Gastrocnemius medialis (tissue), 4 donors: ENCODE measurements around the gene MIF. TPM values are rescaled to one million over a fixed set of nuclear protein-coding genes. Genes with fewer than 3 reads are reported as not detected.
A peak's percentile ranks its signal among the peaks of the same experiment; 100 is the strongest.

ENCODE experiments used
- ATAC-seq, 2 donors: fragments of 150-250 bp; one replicate each; pipeline ENCODE4 v1.9.1; 2016
- DNase-seq, 2 donors: peaks; one replicate each; pipeline ENCODE4 v3.0.0-alpha.2; 2019
- H3K27ac ChIP-seq, 4 donors: fragments of 200-600 bp; sonication (generic); 1 replicate in 1 of 4; 2 replicates in 3 of 4; pipeline ENCODE4 v1.5.1; 2016 to 2018; ENCODE audit warnings: mild to moderate bottlenecking in 2 of 4, moderate library complexity in 1 of 4
- H3K27me3 ChIP-seq, 3 donors: fragments of 200-600 bp; sonication (generic) in 2 of 3; 1 replicate in 1 of 3; 2 replicates in 2 of 3; pipeline versions ENCODE4 v1.5.1 to v1.6.0; 2016 to 2019; ENCODE audit warnings: mild to moderate bottlenecking in 1 of 3, moderate library complexity in 1 of 3
- H3K36me3 ChIP-seq, 2 donors: fragments of 200-600 bp; sonication (generic) in 1 of 2; one replicate each; pipeline ENCODE4 v1.5.1; 2017 to 2018
- H3K4me1 ChIP-seq, 2 donors: fragments of 200-600 bp; sonication (generic) in 1 of 2; one replicate each; pipeline ENCODE4 v1.5.1; 2016 to 2017; ENCODE audit warnings: mild to moderate bottlenecking in 2 of 2
- H3K4me3 ChIP-seq, 4 donors: fragments of 200-600 bp; sonication (generic) in 3 of 4; 1 replicate in 1 of 4; 2 replicates in 3 of 4; pipeline ENCODE4 v1.5.1; 2016 to 2019; ENCODE audit warnings: mild to moderate bottlenecking in 2 of 4
- H3K9me3 ChIP-seq, 3 donors: fragments of 200-600 bp; sonication (generic) in 2 of 3; 1 replicate in 1 of 3; 2 replicates in 2 of 3; pipeline ENCODE4 v1.5.1; 2016 to 2019
- CTCF ChIP-seq, 5 experiments: fragments of 450-650 bp in 3 of 5; fragments of 200-600 bp in 2 of 5; sonication (generic) in 2 of 5; IDR thresholded peaks in 4 of 5; conservative IDR thresholded peaks in 1 of 5; 1 replicate in 4 of 5; 2 replicates in 1 of 5; pipeline ENCODE4 v1.5.1; 2016 to 2019; ENCODE audit warnings: antibody characterized with exemption in 5 of 5, mild to moderate bottlenecking in 3 of 5, moderate library complexity in 3 of 5
- POLR2A ChIP-seq, 2 donors: fragments of 450-650 bp; IDR thresholded peaks; one replicate each; pipeline ENCODE4 v1.6.1; 2017; ENCODE audit warnings: antibody characterized with exemption in 2 of 2, mild to moderate bottlenecking in 2 of 2, moderate library complexity in 2 of 2
- in situ Hi-C, 4 donors: fragments of 200-750 bp; cut with MboI; loops; one replicate each; pipeline versions ENCODE4 v1.15.0 to v1.8.0; 2017; ENCODE audit warnings: low sequenced_read_pairs in 4 of 4
- intact Hi-C: fragments of 100-400 bp; cut with DNase I; formaldehyde crosslinking; loops from one replicate; pipeline ENCODE4 v1.15.1; 2023; ENCODE audit warnings: low total_unique reads
- total RNA-seq, 4 donors: library from RNA; depleted of rRNA; stranded (reverse); fragments of >200 nt; gene quantifications; one replicate each; pipeline versions ENCODE4 v1.1.0 to v1.2.3, GENCODE V29; 2016

Gene MIF
- total RNA-seq, 4 donors from 2014 or later, result 78.1 to 145 (median 129) TPM

- H3K27ac ChIP-seq, result peak overlapping the region in 2 of 4 donors; percentile 34 to 75
- no peak overlapping the region for H3K4me3 ChIP-seq
- no peaks in the 10 kb centered on the region for H3K27me3 ChIP-seq
- DNase-seq (no peak), ATAC-seq (no peak)
- no peaks in the 10 kb centered on the region for H3K9me3 ChIP-seq
- in situ Hi-C loops (no loop called here), intact Hi-C loops (no loop called here)
- no peak for TF ChIP-seq CTCF (IDR thresholded peaks at IDR 0.05 in 4 of 5, conservative IDR thresholded peaks at IDR 0.05 in 1 of 5)
- peaks cover 7 to 10% of the 10 kb centered on the region in 2 donors for H3K4me1 ChIP-seq
- peaks cover 0 to 13% of the 10 kb centered on the region in 2 donors for H3K36me3 ChIP-seq
These were observed 16.6 kb upstream of the MIF start for GRCh38 chr22:23877566-23877965.

- in situ Hi-C loops, result no loop called here
- intact Hi-C loops, result no loop called here
- H3K27me3 ChIP-seq, result no peaks in the 10 kb centered on the region
- H3K36me3 ChIP-seq, result peaks cover 0 to 13% of the 10 kb centered on the region in 2 donors
- ATAC-seq, result peak; percentile 87
- TF ChIP-seq POLR2A (IDR thresholded peaks at IDR 0.05) (no peak), CTCF (IDR thresholded peaks at IDR 0.05 in 4 of 5, conservative IDR thresholded peaks at IDR 0.05 in 1 of 5) (no peak)
- DNase-seq, result peak; percentile 50 to 67
- no peaks in the 10 kb centered on the region for H3K9me3 ChIP-seq
- H3K27ac ChIP-seq, result peak overlapping the region in 3 of 4 donors; percentile 34 to 75 (median 37)
- peaks cover 7 to 10% of the 10 kb centered on the region in 2 donors for H3K4me1 ChIP-seq
- no peak overlapping the region for H3K4me3 ChIP-seq
These were observed 16.0 kb upstream of the MIF start for GRCh38 chr22:23878219-23878618.

- H3K27ac ChIP-seq, result no peak overlapping the region
- in situ Hi-C loops, result no loop called here
- no peaks in the 10 kb centered on the region for H3K27me3 ChIP-seq
- H3K9me3 ChIP-seq, result no peaks in the 10 kb centered on the region
- DNase-seq (no peak), ATAC-seq (no peak)
- intact Hi-C loops, result no loop called here
- no peak overlapping the region for H3K4me3 ChIP-seq
- H3K36me3 ChIP-seq, result no peaks in the 10 kb centered on the region
- TF ChIP-seq POLR2A (IDR thresholded peaks at IDR 0.05) (no peak), CTCF (IDR thresholded peaks at IDR 0.05 in 4 of 5, conservative IDR thresholded peaks at IDR 0.05 in 1 of 5) (no peak)
- H3K4me1 ChIP-seq, result peaks cover 7 to 8% of the 10 kb centered on the region in 2 donors
These were observed 11.8 kb upstream of the MIF start for GRCh38 chr22:23882370-23882769.

- Histone ChIP-seq H3K27me3 (no peaks in the 10 kb centered on the region), H3K36me3 (no peaks in the 10 kb centered on the region), H3K4me1 (peaks cover 0 to 5% of the 10 kb centered on the region in 2 donors), H3K9me3 (no peaks in the 10 kb centered on the region), H3K27ac (no peak overlapping the region), H3K4me3 (no peak overlapping the region)
- no peak for DNase-seq
- no peak for TF ChIP-seq CTCF (IDR thresholded peaks at IDR 0.05 in 4 of 5, conservative IDR thresholded peaks at IDR 0.05 in 1 of 5)
- no peak for TF ChIP-seq POLR2A (IDR thresholded peaks at IDR 0.05)
- intact Hi-C loops, result no loop called here
- no peak for ATAC-seq
- in situ Hi-C loops, result no loop called here
These were observed 10.5 kb upstream of the MIF start for GRCh38 chr22:23883658-23884057.

GRCh38 chr22:23884140-23884539, 10.0 kb upstream of the MIF start:
- TF ChIP-seq POLR2A (IDR thresholded peaks at IDR 0.05), result no peak
- TF ChIP-seq CTCF (IDR thresholded peaks at IDR 0.05 in 4 of 5, conservative IDR thresholded peaks at IDR 0.05 in 1 of 5), result no peak
- DNase-seq (no peak), ATAC-seq (no peak)
- Histone ChIP-seq H3K27me3 (no peaks in the 10 kb centered on the region), H3K9me3 (no peaks in the 10 kb centered on the region), H3K36me3 (no peaks in the 10 kb centered on the region), H3K4me3 (no peak overlapping the region), H3K27ac (no peak overlapping the region), H3K4me1 (peaks cover 0 to 6% of the 10 kb centered on the region in 2 donors)
- in situ Hi-C loops, result no loop called here
- intact Hi-C loops, result no loop called here
